ENCODE results near the gene MRPS6. TPM values are rescaled to one million over a fixed set of nuclear protein-coding genes. Genes with fewer than 3 reads are reported as not detected.
A peak's percentile ranks its signal among the peaks of the same experiment; 100 is the strongest.

The MRPS6 gene
- total RNA-seq, 4 donors from 2014 or later, result 20.3 to 29.7 (median 22.7) TPM

GRCh38 chr21:34031835-34032370 lies 41.5 kb upstream of the MRPS6 start:
- no peaks in the 10 kb centered on the region for H3K36me3 ChIP-seq
- H3K9me3 ChIP-seq, result no peaks in the 10 kb centered on the region
- H3K27me3 ChIP-seq, result no peaks in the 10 kb centered on the region
- no peaks in the 10 kb centered on the region for H3K4me1 ChIP-seq
- peak in 1 of 3 donors; percentile 70 for DNase-seq
- TF ChIP-seq POLR2A (IDR thresholded peaks at IDR 0.05) (no peak), CTCF (IDR thresholded peaks at IDR 0.05) (no peak)
- peak overlapping the region in 2 of 4 donors; percentile 18 to 61 for H3K27ac ChIP-seq
- no peak overlapping the region for H3K4me3 ChIP-seq

GRCh38 chr21:34034369-34035014 lies 38.9 kb upstream of the MRPS6 start:
- no peaks in the 10 kb centered on the region for H3K36me3 ChIP-seq
- TF ChIP-seq CTCF (IDR thresholded peaks at IDR 0.05) (no peak), POLR2A (IDR thresholded peaks at IDR 0.05) (no peak)
- no peak overlapping the region for H3K27ac ChIP-seq
- H3K4me1 ChIP-seq, result no peaks in the 10 kb centered on the region
- H3K27me3 ChIP-seq, result no peaks in the 10 kb centered on the region
- H3K4me3 ChIP-seq, result no peak overlapping the region
- no peak for DNase-seq
- H3K9me3 ChIP-seq, result no peaks in the 10 kb centered on the region

GRCh38 chr21:34035619-34036354 lies 37.6 kb upstream of the MRPS6 start:
- no peak overlapping the region for H3K27ac ChIP-seq
- no peaks in the 10 kb centered on the region for H3K27me3 ChIP-seq
- H3K36me3 ChIP-seq, result no peaks in the 10 kb centered on the region
- H3K4me1 ChIP-seq, result no peaks in the 10 kb centered on the region
- DNase-seq, result no peak
- H3K4me3 ChIP-seq, result no peak overlapping the region
- H3K9me3 ChIP-seq, result no peaks in the 10 kb centered on the region
- TF ChIP-seq POLR2A (IDR thresholded peaks at IDR 0.05), result no peak
- TF ChIP-seq CTCF (IDR thresholded peaks at IDR 0.05), result no peak

- DNase-seq, result no peak
- H3K4me3 ChIP-seq, result no peak overlapping the region
- no peaks in the 10 kb centered on the region for H3K4me1 ChIP-seq
Observed at GRCh38 chr21:34037009-34037795, 36.2 kb upstream of the MRPS6 start.

More at GRCh38 chr21:34037009-34037795, 36.2 kb upstream of the MRPS6 start:
- Histone ChIP-seq H3K9me3 (no peaks in the 10 kb centered on the region), H3K27ac (no peak overlapping the region), H3K27me3 (no peaks in the 10 kb centered on the region), H3K36me3 (no peaks in the 10 kb centered on the region)
- TF ChIP-seq CTCF (IDR thresholded peaks at IDR 0.05) (no peak), POLR2A (IDR thresholded peaks at IDR 0.05) (no peak)

Measured in Peyer's patch (tissue), 4 donors.